OCI-LY7 (cell line): ENCODE measurements around the gene RPL31. TPM values are rescaled to one million over a fixed set of nuclear protein-coding genes. Genes with fewer than 3 reads are reported as not detected.

Source experiments
- BruUV-seq: library from RNA; stranded (reverse); fragments of 400-500 nt; replicated peaks from 2 replicates; lab custom pipeline; 2021; lab: Mats Ljungman, UMichigan
- CTCF ChIA-PET: fragments of 300-600 bp; sonication (Branson Sonifier 250); formaldehyde crosslinking; loops from one replicate; lab custom pipeline; 2022; ENCODE audit warnings: antibody characterized with exemption; ENCODE audit not compliant: unreplicated experiment; lab: Charles Lee
- POLR2A ChIA-PET: fragments of 300-600 bp; sonication (Branson Sonifier 250); formaldehyde crosslinking; loops from one replicate; lab custom pipeline; 2022; ENCODE audit warnings: antibody characterized with exemption; lab: Charles Lee
- DNase-seq: peaks from one replicate; pipeline ENCODE4 v3.0.0-alpha.2; 2015; ENCODE audit warnings: low spot score
- H2AFZ ChIP-seq: fragments of 200-600 bp; sonication (generic), shearing (Covaris generic); 2 replicates; pipeline ENCODE4 v1.6.1; 2014; ENCODE audit warnings: mild to moderate bottlenecking, antibody characterized with exemption, low read length, moderate library complexity
- H3K27ac ChIP-seq: fragments of 200-600 bp; sonication (generic); 2 replicates; pipeline ENCODE4 v1.5.1; 2014; ENCODE audit warnings: mixed run types, low read depth, mild to moderate bottlenecking, moderate library complexity, low read length, inconsistent platforms; ENCODE audit not compliant: poor library complexity, severe bottlenecking
- H3K36me3 ChIP-seq: fragments of 200-600 bp; sonication (generic); 2 replicates; pipeline ENCODE4 v1.6.1; 2014; ENCODE audit warnings: mild to moderate bottlenecking, antibody characterized with exemption, low read length, moderate library complexity, mixed read lengths; ENCODE audit not compliant: insufficient read depth
- H3K4me1 ChIP-seq: fragments of 200-600 bp; sonication (generic); 2 replicates; pipeline ENCODE4 v1.5.1; 2014; ENCODE audit warnings: mild to moderate bottlenecking, low read length; ENCODE audit not compliant: insufficient read depth, poor library complexity, severe bottlenecking
- H3K4me2 ChIP-seq: fragments of 200-600 bp; sonication (generic); 2 replicates; pipeline ENCODE4 v1.6.1; 2014; ENCODE audit warnings: mild to moderate bottlenecking, low read length
- H3K4me3 ChIP-seq: fragments of 200-600 bp; sonication (generic); 2 replicates; pipeline ENCODE4 v1.5.1; 2014; ENCODE audit warnings: mild to moderate bottlenecking, low read depth, low read length; ENCODE audit not compliant: poor library complexity, severe bottlenecking
- H3K79me2 ChIP-seq: fragments of 200-600 bp; sonication (generic); 2 replicates; pipeline ENCODE4 v1.6.1; 2016; ENCODE audit warnings: low read depth, mild to moderate bottlenecking, low read length, moderate library complexity, mixed read lengths; ENCODE audit not compliant: insufficient read depth
- H3K9me2 ChIP-seq: fragments of 200-600 bp; sonication (generic); 2 replicates; pipeline ENCODE4 v1.6.1; 2016; ENCODE audit warnings: mild to moderate bottlenecking, low read length, mixed read lengths; ENCODE audit not compliant: insufficient read depth
- H3K9me3 ChIP-seq: fragments of 200-600 bp; sonication (generic); 2 replicates; pipeline ENCODE4 v1.6.1; 2014; ENCODE audit warnings: mild to moderate bottlenecking, mixed run types, low read length, mixed read lengths
- H4K20me1 ChIP-seq: fragments of 200-600 bp; sonication (generic); 2 replicates; pipeline ENCODE4 v1.6.1; 2014; ENCODE audit warnings: mild to moderate bottlenecking, antibody characterized with exemption, low read length, moderate library complexity, mixed read lengths; ENCODE audit not compliant: insufficient read depth
- CTCF ChIP-seq: fragments of 200-600 bp; sonication (generic); conservative IDR thresholded peaks from 2 replicates; pipeline ENCODE4 v1.5.1; 2014; ENCODE audit warnings: mild to moderate bottlenecking, antibody characterized with exemption, low read length, moderate library complexity, mixed read lengths
- EZH2phosphoT487 ChIP-seq: fragments of 200-600 bp; sonication (generic); IDR thresholded peaks from 2 replicates; pipeline ENCODE4 v1.6.1; 2018; ENCODE audit warnings: low read depth, borderline replicate concordance, mild to moderate bottlenecking, mixed run types, antibody characterized with exemption, low read length, moderate library complexity, mixed read lengths
- intact Hi-C: fragments of 100-400 bp; cut with micrococcal nuclease; formaldehyde crosslinking; loops from one replicate; pipeline ENCODE4 v1.10.0; 2022; ENCODE audit not compliant: unreplicated experiment
- total RNA-seq, 2 experiments: library from RNA; depleted of rRNA in 1 of 2; stranded (reverse); fragments of >200 nt in 1 of 2; shearing (Covaris generic) in 1 of 2; gene quantifications; 2 replicates each; pipeline ENCODE4 v1.2.3, GENCODE V29; 2014 to 2022

RPL31 gene
- total RNA-seq, 2 experiments from 2014 or later: 1,348 to 1,991 TPM

DNA sequence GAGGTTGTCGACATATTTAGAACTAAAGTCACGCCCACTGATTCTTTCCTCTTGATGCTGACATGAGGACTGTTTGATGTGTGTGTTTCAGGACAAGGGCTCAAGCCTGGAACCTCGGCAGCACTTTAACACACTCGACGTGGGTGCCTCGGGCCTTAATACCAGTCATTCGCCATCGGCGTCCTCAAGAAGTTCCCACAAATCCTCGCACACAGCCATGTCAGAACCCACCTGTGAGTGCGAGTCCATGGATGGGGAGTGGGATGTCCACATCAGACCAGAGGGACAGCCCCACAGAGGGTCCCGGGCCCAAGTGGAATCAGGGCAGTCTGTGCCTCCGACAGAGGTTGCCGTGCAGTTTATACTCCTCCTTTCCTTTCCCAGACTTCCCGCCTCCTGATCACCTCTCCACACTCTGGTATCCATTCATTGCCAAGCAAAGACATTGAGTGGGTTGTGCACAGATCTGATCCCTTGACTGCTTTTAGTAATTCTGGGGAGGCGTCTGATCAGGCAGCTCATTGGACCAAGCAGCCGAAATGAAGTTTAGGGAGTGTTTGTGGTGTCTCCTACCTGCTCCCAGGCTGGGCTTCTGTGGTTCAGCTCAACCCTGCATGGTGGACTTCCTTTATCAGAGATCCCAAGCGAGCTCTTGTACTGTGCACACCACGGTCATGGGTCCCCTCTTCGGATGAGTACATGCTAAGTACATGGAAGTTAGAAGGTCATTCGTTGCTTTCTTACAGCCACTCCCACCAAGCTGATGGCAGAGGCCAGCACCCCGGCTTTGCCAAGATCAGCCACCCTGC, 27.2 kb upstream of the RPL31 start:
- H3K27ac ChIP-seq: no peak overlapping the region
- H4K20me1 ChIP-seq: no peaks in the 10 kb centered on the region
- no peak overlapping the region for H2AFZ ChIP-seq
- no peaks in the 10 kb centered on the region for H3K36me3 ChIP-seq
- BruUV-seq: no TSS peak
- POLR2A ChIA-PET: no interaction called here
- H3K9me2 ChIP-seq: no peaks in the 10 kb centered on the region
- intact Hi-C loops: no loop called here
- H3K9me3 ChIP-seq: no peaks in the 10 kb centered on the region
- H3K4me3 ChIP-seq: no peak overlapping the region
- H3K4me2 ChIP-seq: no peak overlapping the region
- CTCF ChIA-PET: no interaction called here
- no peaks in the 10 kb centered on the region for H3K79me2 ChIP-seq
- DNase-seq: no peak
- TF ChIP-seq EZH2phosphoT487 (no peak), CTCF (no peak)
- peaks cover 11% of the 10 kb centered on the region for H3K4me1 ChIP-seq

DNA sequence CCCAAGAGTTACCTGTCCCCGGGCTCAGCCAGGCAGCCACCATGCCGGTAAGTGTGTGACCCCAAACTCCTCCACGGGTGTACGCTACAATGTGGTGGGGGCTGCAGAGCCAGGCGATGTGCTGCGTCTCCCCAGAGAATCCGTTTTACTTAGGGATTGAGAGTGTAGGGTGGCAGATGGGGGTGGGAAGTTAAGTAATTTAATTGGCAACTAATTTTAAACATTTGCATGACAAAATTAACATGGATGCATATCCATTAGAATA, 26.6 kb upstream of the RPL31 start:
- no peak overlapping the region for H3K4me3 ChIP-seq
- intact Hi-C loops: no loop called here
- H3K4me2 ChIP-seq: no peak overlapping the region
- H4K20me1 ChIP-seq: no peaks in the 10 kb centered on the region
- ChIA-PET POLR2A (no interaction called here), CTCF (no interaction called here)
- no peaks in the 10 kb centered on the region for H3K9me3 ChIP-seq
- no peak overlapping the region for H3K27ac ChIP-seq
- H3K79me2 ChIP-seq: no peaks in the 10 kb centered on the region
- peaks cover 11% of the 10 kb centered on the region for H3K4me1 ChIP-seq
- TF ChIP-seq EZH2phosphoT487 (no peak), CTCF (no peak)
- no peak overlapping the region for H2AFZ ChIP-seq
- no peaks in the 10 kb centered on the region for H3K36me3 ChIP-seq
- no peak for DNase-seq
- H3K9me2 ChIP-seq: no peaks in the 10 kb centered on the region
- BruUV-seq: no TSS peak

- no peak for TF ChIP-seq EZH2phosphoT487
- no peak for TF ChIP-seq CTCF
- Histone ChIP-seq H3K9me3 (no peaks in the 10 kb centered on the region), H2AFZ (no peak overlapping the region), H4K20me1 (no peaks in the 10 kb centered on the region), H3K4me1 (peaks cover 11% of the 10 kb centered on the region), H3K79me2 (no peaks in the 10 kb centered on the region), H3K9me2 (no peaks in the 10 kb centered on the region), H3K4me3 (no peak overlapping the region), H3K27ac (no peak overlapping the region), H3K36me3 (no peaks in the 10 kb centered on the region), H3K4me2 (peak overlapping the region; percentile 52; the same call in 1 of the 2 replicates)
- intact Hi-C loops: no loop called here
- BruUV-seq: no TSS peak
- ChIA-PET CTCF (no interaction called here), POLR2A (no interaction called here)
- no peak for DNase-seq
These were observed 26.0 kb upstream of the RPL31 start for GRCh38 chr2:100976061-100976460.
